Activated CD4-positive, alpha-beta T cell treated with anti-CD3 and anti-CD28 coated beads for 24 hours (primary cell): ENCODE results near the gene SFMBT1.

Experiments used
- DNase-seq, 2 donors: peaks; one replicate each; pipeline ENCODE4 v3.0.0-alpha.2; 2020; ENCODE audit warnings: low read depth in 2 of 2

The SFMBT1 gene

GRCh38 chr3:52856666-52857065, 189.2 kb downstream of the SFMBT1 start:
- DNase-seq, result no peak

DNA sequence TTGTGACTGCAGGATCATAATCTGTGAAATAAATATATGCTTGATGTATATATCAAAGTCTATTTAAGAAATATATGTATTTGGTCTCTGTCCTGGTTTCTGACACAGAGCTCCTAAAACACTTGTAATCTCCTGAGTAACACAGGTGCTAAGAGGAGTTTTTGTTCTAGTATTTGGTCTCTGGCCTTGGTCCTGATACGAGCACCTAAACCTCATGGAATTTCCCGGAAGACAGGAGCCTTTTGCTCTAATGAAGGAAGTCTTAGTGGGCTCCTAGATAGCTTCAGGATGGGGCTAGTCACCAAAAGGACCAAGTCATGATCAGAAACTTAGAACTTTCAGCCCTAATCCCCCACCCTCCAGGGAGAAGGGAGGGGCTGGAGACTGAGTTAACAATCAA, 191.9 kb downstream of the SFMBT1 start:
- DNase-seq, result no peak
